ENCODE results near the gene TMX2. TPM values are rescaled to one million over a fixed set of nuclear protein-coding genes. Genes with fewer than 3 reads are reported as not detected.

TMX2 gene
- total and polyA plus RNA-seq, 3 experiments from 2014 or later: 89.9 to 131 (median 129) TPM

- Histone ChIP-seq H3K9me3 (ENCODE audit: low read length) (no peaks in the 10 kb centered on the region), H3K27ac (ENCODE audit: low read depth, low read length) (no peak overlapping the region)
These were observed 66.1 kb downstream of the TMX2 start for GRCh38 chr11:57778318-57779037.

GRCh38 chr11:57779276-57779675 lies 66.9 kb downstream of the TMX2 start:
- no peaks in the 10 kb centered on the region for H3K36me3 ChIP-seq (ENCODE audit: insufficient read depth, low read length)
- H3K9me3 ChIP-seq (ENCODE audit: low read length): no peaks in the 10 kb centered on the region
- H3K4me1 ChIP-seq (ENCODE audit: insufficient read depth, low read length): no peaks in the 10 kb centered on the region
- peaks cover 0 to 5% (median 0%) of the 10 kb centered on the region in 3 donors for H3K36me3 Mint-ChIP-seq
- POLR2A ChIA-PET: no interaction called here
- peaks cover 0 to 1% of the 10 kb centered on the region in 2 donors for H3K27me3 Mint-ChIP-seq
- DNase-seq: no peak
- H3K4me3 ChIP-seq (ENCODE audit: low read length): no peak overlapping the region
- peak overlapping the region in 1 of 8 donors; percentile 64 for H3K27ac Mint-ChIP-seq
- H3K9me3 Mint-ChIP-seq: no peaks in the 10 kb centered on the region
- no peak overlapping the region for H3K4me3 Mint-ChIP-seq
- CTCF ChIA-PET: no interaction called here
- peaks cover 5 to 20% (median 11%) of the 10 kb centered on the region in 3 donors for H3K4me1 Mint-ChIP-seq
- H3K27me3 ChIP-seq (ENCODE audit: insufficient read depth, low read length, poor library complexity, severe bottlenecking): no peaks in the 10 kb centered on the region
- H3K27ac ChIP-seq (ENCODE audit: low read depth, low read length): no peak overlapping the region

More at GRCh38 chr11:57778318-57779037, 66.1 kb downstream of the TMX2 start:
- peaks cover 5 to 20% (median 11%) of the 10 kb centered on the region in 3 donors for H3K4me1 Mint-ChIP-seq
- Histone ChIP-seq H3K36me3 (ENCODE audit: insufficient read depth, low read length) (no peaks in the 10 kb centered on the region), H3K4me3 (ENCODE audit: low read length) (no peak overlapping the region), H3K4me1 (ENCODE audit: insufficient read depth, low read length) (no peaks in the 10 kb centered on the region), H3K27me3 (ENCODE audit: insufficient read depth, low read length, poor library complexity, severe bottlenecking) (no peaks in the 10 kb centered on the region)
- H3K27ac Mint-ChIP-seq: peak overlapping the region in 2 of 8 donors; percentile 44 to 45
- CTCF ChIA-PET: interaction anchor here (1.5 kb wide), 1 partner anchor 22 kb away, joined by 3 read pairs; no protein-coding TSS in a partner anchor
- H3K36me3 Mint-ChIP-seq: peaks cover 0 to 6% (median 0%) of the 10 kb centered on the region in 3 donors
- POLR2A ChIA-PET: no interaction called here
- peaks cover 0 to 1% of the 10 kb centered on the region in 2 donors for H3K27me3 Mint-ChIP-seq
- no peak for DNase-seq
- no peaks in the 10 kb centered on the region for H3K9me3 Mint-ChIP-seq
- H3K4me3 Mint-ChIP-seq: no peak overlapping the region

- Histone ChIP-seq H3K36me3 (ENCODE audit: insufficient read depth, low read length) (no peaks in the 10 kb centered on the region), H3K4me1 (ENCODE audit: insufficient read depth, low read length) (no peaks in the 10 kb centered on the region), H3K9me3 (ENCODE audit: low read length) (no peaks in the 10 kb centered on the region), H3K27me3 (ENCODE audit: insufficient read depth, low read length, poor library complexity, severe bottlenecking) (no peaks in the 10 kb centered on the region), H3K4me3 (ENCODE audit: low read length) (no peak overlapping the region), H3K27ac (ENCODE audit: low read depth, low read length) (no peak overlapping the region)
- Mint-ChIP-seq H3K4me1 (peaks cover 2 to 14% (median 5%) of the 10 kb centered on the region in 3 donors), H3K27me3 (no peaks in the 10 kb centered on the region), H3K27ac (peak overlapping the region in 1 of 8 donors; percentile 21), H3K9me3 (no peaks in the 10 kb centered on the region), H3K4me3 (no peak overlapping the region), H3K36me3 (peaks cover 0 to 4% (median 0%) of the 10 kb centered on the region in 3 donors)
- no peak for DNase-seq
- ChIA-PET CTCF (interaction anchor here (0.7 kb wide), 1 partner anchor 19 kb away, joined by 3 read pairs; no protein-coding TSS in a partner anchor), POLR2A (no interaction called here)
These were observed 69.1 kb downstream of the TMX2 start for GRCh38 chr11:57781529-57781943.

GRCh38 chr11:57785072-57785471 lies 72.7 kb downstream of the TMX2 start:
- ChIA-PET POLR2A (no interaction called here), CTCF (interaction anchor here (0.9 to 1.2 kb wide), 3 partner anchors 9 to 292 kb away, joined by 3 to 4 read pairs (median 3); no protein-coding TSS in a partner anchor)
- Mint-ChIP-seq H3K27me3 (no peaks in the 10 kb centered on the region), H3K36me3 (peaks cover 0 to 3% (median 1%) of the 10 kb centered on the region in 3 donors), H3K4me1 (peaks cover 2 to 6% (median 5%) of the 10 kb centered on the region in 3 donors), H3K27ac (no peak overlapping the region), H3K4me3 (no peak overlapping the region), H3K9me3 (no peaks in the 10 kb centered on the region)
- Histone ChIP-seq H3K36me3 (ENCODE audit: insufficient read depth, low read length) (no peaks in the 10 kb centered on the region), H3K27ac (ENCODE audit: low read depth, low read length) (no peak overlapping the region), H3K27me3 (ENCODE audit: insufficient read depth, low read length, poor library complexity, severe bottlenecking) (no peaks in the 10 kb centered on the region), H3K4me3 (ENCODE audit: low read length) (no peak overlapping the region), H3K9me3 (ENCODE audit: low read length) (no peaks in the 10 kb centered on the region), H3K4me1 (ENCODE audit: insufficient read depth, low read length) (no peaks in the 10 kb centered on the region)
- DNase-seq: no peak

- H3K9me3 ChIP-seq (ENCODE audit: low read length): no peaks in the 10 kb centered on the region
- DNase-seq: no peak
- CTCF ChIA-PET: interaction anchor here (1.1 kb wide), 1 partner anchor 14 kb away, joined by 3 read pairs; no protein-coding TSS in a partner anchor
- no peaks in the 10 kb centered on the region for H3K9me3 Mint-ChIP-seq
- H3K36me3 ChIP-seq (ENCODE audit: insufficient read depth, low read length): no peaks in the 10 kb centered on the region
- peaks cover 7% of the 10 kb centered on the region for H3K4me1 ChIP-seq (ENCODE audit: insufficient read depth, low read length)
- peaks cover 0 to 3% (median 1%) of the 10 kb centered on the region in 3 donors for H3K36me3 Mint-ChIP-seq
- peaks cover 9 to 12% (median 11%) of the 10 kb centered on the region in 3 donors for H3K4me1 Mint-ChIP-seq
- no peaks in the 10 kb centered on the region for H3K27me3 Mint-ChIP-seq
- no peak overlapping the region for H3K4me3 Mint-ChIP-seq
- POLR2A ChIA-PET: no interaction called here
- H3K27me3 ChIP-seq (ENCODE audit: insufficient read depth, low read length, poor library complexity, severe bottlenecking): no peaks in the 10 kb centered on the region
- no peak overlapping the region for H3K4me3 ChIP-seq (ENCODE audit: low read length)
- H3K27ac Mint-ChIP-seq: peak overlapping the region in 1 of 8 donors; percentile 18
- H3K27ac ChIP-seq (ENCODE audit: low read depth, low read length): no peak overlapping the region
These were observed 74.0 kb downstream of the TMX2 start for GRCh38 chr11:57786436-57786835.

GRCh38 chr11:57787006-57787604 lies 74.7 kb downstream of the TMX2 start:
- H3K4me1 ChIP-seq (ENCODE audit: insufficient read depth, low read length): peaks cover 14% of the 10 kb centered on the region

GRCh38 chr11:57787920-57788702 lies 75.7 kb downstream of the TMX2 start:
- Histone ChIP-seq H3K9me3 (ENCODE audit: low read length) (no peaks in the 10 kb centered on the region), H3K27ac (ENCODE audit: low read depth, low read length) (no peak overlapping the region), H3K36me3 (ENCODE audit: insufficient read depth, low read length) (no peaks in the 10 kb centered on the region), H3K27me3 (ENCODE audit: insufficient read depth, low read length, poor library complexity, severe bottlenecking) (no peaks in the 10 kb centered on the region), H3K4me1 (ENCODE audit: insufficient read depth, low read length) (peaks cover 24% of the 10 kb centered on the region), H3K4me3 (ENCODE audit: low read length) (no peak overlapping the region)
- DNase-seq: no peak
- Mint-ChIP-seq H3K4me3 (no peak overlapping the region), H3K36me3 (peaks cover 0 to 1% (median 0%) of the 10 kb centered on the region in 3 donors), H3K9me3 (no peaks in the 10 kb centered on the region), H3K4me1 (peaks cover 21 to 24% (median 24%) of the 10 kb centered on the region in 3 donors), H3K27ac (peak overlapping the region in 5 of 8 donors; percentile 13 to 80 (median 21)), H3K27me3 (peaks cover 0 to 1% of the 10 kb centered on the region in 2 donors)
- POLR2A ChIA-PET: no interaction called here
- CTCF ChIA-PET: interaction anchor here (1.9 kb wide), 1 partner anchor 12 kb away, joined by 8 read pairs; no protein-coding TSS in a partner anchor

More at GRCh38 chr11:57787006-57787604, 74.7 kb downstream of the TMX2 start:
- peaks cover 0 to 1% (median 0%) of the 10 kb centered on the region in 3 donors for H3K36me3 Mint-ChIP-seq
- Histone ChIP-seq H3K27me3 (ENCODE audit: insufficient read depth, low read length, poor library complexity, severe bottlenecking) (no peaks in the 10 kb centered on the region), H3K36me3 (ENCODE audit: insufficient read depth, low read length) (no peaks in the 10 kb centered on the region), H3K27ac (ENCODE audit: low read depth, low read length) (no peak overlapping the region), H3K9me3 (ENCODE audit: low read length) (no peaks in the 10 kb centered on the region), H3K4me3 (ENCODE audit: low read length) (no peak overlapping the region)
- no peaks in the 10 kb centered on the region for H3K9me3 Mint-ChIP-seq
- DNase-seq: no peak
- peak overlapping the region in 1 of 8 donors; percentile 18 for H3K27ac Mint-ChIP-seq
- H3K27me3 Mint-ChIP-seq: no peaks in the 10 kb centered on the region
- no peak overlapping the region for H3K4me3 Mint-ChIP-seq
- ChIA-PET POLR2A (no interaction called here), CTCF (interaction anchor here (1.1 kb wide), 1 partner anchor 14 kb away, joined by 3 read pairs; no protein-coding TSS in a partner anchor)
- H3K4me1 Mint-ChIP-seq: peaks cover 12 to 15% (median 14%) of the 10 kb centered on the region in 3 donors
